Measurements from ENCODE around the gene DMD.

DMD gene

DNA sequence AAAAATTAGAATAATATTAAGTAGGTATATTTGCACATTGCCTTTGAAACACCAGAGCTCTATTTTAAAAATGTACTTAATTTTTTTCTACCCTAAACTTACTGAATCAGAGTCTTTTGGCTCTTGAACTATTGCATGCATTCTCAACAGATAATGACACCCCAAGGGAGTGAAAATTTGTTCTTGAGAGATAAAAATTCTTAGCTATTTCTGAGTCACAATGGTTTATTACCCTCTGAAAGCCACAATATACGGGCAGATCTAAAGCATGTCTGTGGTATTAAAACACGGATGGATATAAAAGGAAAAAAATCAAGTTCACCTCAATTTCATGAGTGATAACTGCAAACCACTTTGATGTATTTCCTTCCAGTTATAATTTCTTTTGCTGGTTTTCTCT, 1503.2 kb downstream of the DMD start:
- H3K4me3 ChIP-seq (ENCODE audit: low read depth, low read length), result no peak overlapping the region
- no peak for TF ChIP-seq CTCF (IDR thresholded peaks at IDR 0.05; ENCODE audit: low read depth, low read length)
- in situ Hi-C loops (cut with HindIII; ENCODE audit: low sequenced_read_pairs), result no loop called here
- DNase-seq (ENCODE audit: low read depth, low spot score), result peak; percentile 15

DNA sequence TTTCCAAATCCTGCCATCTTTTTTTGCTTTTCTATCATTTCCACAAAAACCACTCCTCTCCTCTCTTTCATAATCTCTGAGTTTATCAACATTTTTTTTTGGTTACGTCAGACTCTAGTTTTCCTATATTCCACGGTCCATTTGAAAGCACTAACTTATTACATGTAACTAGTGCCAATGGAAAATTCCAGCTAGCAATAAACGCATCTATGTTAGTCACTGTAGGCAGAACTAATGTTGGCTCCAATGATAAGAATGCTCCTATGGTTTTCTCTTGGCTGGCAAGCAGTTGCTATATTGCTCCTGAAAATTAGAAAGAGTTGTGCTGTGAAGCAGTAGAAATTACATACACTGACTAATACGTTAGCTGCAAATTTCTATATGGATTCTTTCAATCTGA, 1504.9 kb downstream of the DMD start:
- no peak for TF ChIP-seq CTCF (IDR thresholded peaks at IDR 0.05; ENCODE audit: low read depth, low read length)
- in situ Hi-C loops (cut with HindIII; ENCODE audit: low sequenced_read_pairs), result no loop called here
- H3K4me3 ChIP-seq (ENCODE audit: low read depth, low read length), result no peak overlapping the region
- peak; percentile 2 for DNase-seq (ENCODE audit: low read depth, low spot score)

DNA sequence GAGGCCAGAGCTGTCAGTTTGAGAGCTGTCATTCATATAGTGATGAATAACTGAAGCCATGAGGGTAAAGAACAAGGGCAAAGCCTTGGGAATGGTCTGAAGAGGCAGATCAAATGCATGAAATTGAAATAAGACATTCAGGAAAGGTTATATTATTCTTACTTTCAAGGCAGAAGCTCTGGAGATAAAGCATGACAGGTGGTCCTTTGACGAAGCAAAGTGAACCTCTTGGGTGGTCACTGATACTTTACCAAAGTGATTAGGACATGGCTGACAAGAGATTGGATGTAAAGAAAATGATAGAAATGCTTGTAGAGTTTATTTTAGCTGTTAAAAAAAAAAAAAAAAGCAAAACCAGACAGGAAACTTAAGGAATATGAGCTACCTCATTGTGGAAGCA, 1505.5 kb downstream of the DMD start:
- H3K4me3 ChIP-seq (ENCODE audit: low read depth, low read length), result no peak overlapping the region
- DNase-seq (ENCODE audit: low read depth, low spot score), result no peak
- TF ChIP-seq CTCF (IDR thresholded peaks at IDR 0.05; ENCODE audit: low read depth, low read length), result no peak
- in situ Hi-C loops (cut with HindIII; ENCODE audit: low sequenced_read_pairs), result no loop called here

DNA sequence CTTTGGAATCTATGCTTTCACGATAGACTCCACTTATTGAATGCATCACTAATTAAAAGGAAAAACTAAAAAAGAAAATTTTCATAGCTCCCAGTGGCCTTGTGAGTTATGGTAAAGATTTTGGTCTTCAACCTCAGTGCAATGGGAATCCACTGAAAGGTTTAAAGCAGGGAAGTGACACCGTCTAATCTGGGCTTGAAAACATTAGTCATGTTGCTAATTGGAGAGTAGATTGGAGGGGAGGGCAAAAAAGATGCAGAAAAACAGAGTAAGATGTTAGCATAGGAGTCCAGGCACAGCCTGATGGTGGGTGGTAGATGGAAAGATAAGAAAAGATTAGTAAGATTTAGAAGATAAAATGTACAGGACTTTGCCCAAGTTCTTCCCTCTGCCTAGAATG, 1506.4 kb downstream of the DMD start:
- no peak overlapping the region for H3K4me3 ChIP-seq (ENCODE audit: low read depth, low read length)
- TF ChIP-seq CTCF (IDR thresholded peaks at IDR 0.05; ENCODE audit: low read depth, low read length), result no peak
- DNase-seq (ENCODE audit: low read depth, low spot score), result no peak
- in situ Hi-C loops (cut with HindIII; ENCODE audit: low sequenced_read_pairs), result no loop called here

DNA sequence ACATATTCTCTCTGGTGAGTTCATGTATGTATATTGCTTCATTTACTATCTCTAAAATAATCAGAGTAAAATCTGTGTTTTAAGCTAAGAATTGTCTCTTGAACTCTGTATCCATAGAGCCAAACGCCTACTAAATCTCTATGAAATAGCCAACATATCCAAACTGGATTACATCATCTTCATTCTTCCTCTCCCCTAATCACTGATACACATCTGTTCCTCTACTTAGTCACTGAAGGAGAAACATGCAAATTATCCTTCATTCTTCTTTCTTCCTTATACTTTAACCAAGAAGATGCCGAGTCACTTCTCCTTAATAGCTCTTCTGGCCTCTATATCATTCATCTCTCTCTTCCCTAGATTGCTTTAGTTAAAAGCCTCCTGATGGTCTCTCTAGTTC, 1509.1 kb downstream of the DMD start:
- in situ Hi-C loops (cut with HindIII; ENCODE audit: low sequenced_read_pairs), result no loop called here
- no peak for TF ChIP-seq CTCF (IDR thresholded peaks at IDR 0.05; ENCODE audit: low read depth, low read length)
- no peak for DNase-seq (ENCODE audit: low read depth, low spot score)
- H3K4me3 ChIP-seq (ENCODE audit: low read depth, low read length), result no peak overlapping the region

GRCh38 chrX:31697294-31697916, 1513.9 kb downstream of the DMD start:
- no peak overlapping the region for H3K4me3 ChIP-seq (ENCODE audit: low read depth, low read length)
- TF ChIP-seq CTCF (IDR thresholded peaks at IDR 0.05; ENCODE audit: low read depth, low read length), result no peak
- no peak for DNase-seq (ENCODE audit: low read depth, low spot score)
- in situ Hi-C loops (cut with HindIII; ENCODE audit: low sequenced_read_pairs), result no loop called here

DNA sequence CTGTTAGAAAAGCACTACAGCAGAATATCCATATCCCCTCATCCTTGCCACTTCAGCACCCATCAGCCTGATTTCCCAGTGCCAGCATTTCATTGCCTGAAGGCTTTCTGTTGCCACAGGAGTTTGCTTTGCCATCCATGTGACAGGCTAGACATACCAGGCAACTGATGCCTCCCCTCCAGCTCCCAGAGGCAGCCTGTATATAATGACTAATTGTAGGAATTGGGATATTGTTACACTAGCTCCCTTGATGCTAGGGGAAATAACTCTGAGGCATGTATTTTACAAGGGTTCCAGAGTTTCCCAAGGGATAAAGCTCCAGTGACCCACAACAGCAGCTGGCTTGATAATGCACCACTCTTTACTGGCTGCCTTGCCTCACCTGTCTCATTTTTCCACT, 1531.5 kb downstream of the DMD start:
- no peak for DNase-seq (ENCODE audit: low read depth, low spot score)

More for the DNA sequence above, 1531.5 kb downstream of the DMD start:
- in situ Hi-C loops (cut with HindIII; ENCODE audit: low sequenced_read_pairs), result no loop called here
- no peak overlapping the region for H3K4me3 ChIP-seq (ENCODE audit: low read depth, low read length)
- no peak for TF ChIP-seq CTCF (IDR thresholded peaks at IDR 0.05; ENCODE audit: low read depth, low read length)

Measured in astrocyte of the spinal cord (primary cell).